MM.1S (cell line): ENCODE results near the gene TJP2.

ENCODE experiments used
- CTCF ChIP-seq: fragments of 300-600 bp; sonication (generic); IDR thresholded peaks from 2 replicates; pipeline ENCODE4 v1.5.1; 2016; ENCODE audit warnings: antibody characterized with exemption, low read length, mixed read lengths
- EZH2phosphoT487 ChIP-seq: fragments of 300-600 bp; sonication (generic); IDR thresholded peaks from 2 replicates; pipeline ENCODE4 v1.6.1; 2018; ENCODE audit warnings: antibody characterized with exemption, low read length

GRCh38 chr9:69136185-69136584, 37.9 kb upstream of the TJP2 start:
- TF ChIP-seq CTCF = no peak
- TF ChIP-seq EZH2phosphoT487 = no peak
